Measurements from ENCODE around the gene AICDA. TPM values are rescaled to one million over a fixed set of nuclear protein-coding genes. Genes with fewer than 3 reads are reported as not detected.

Gene AICDA
- total and polyA plus RNA-seq, 2 experiments from 2014 or later, result 0.31 TPM; not detected in 1

GRCh38 chr12:8648576-8649205 lies 36.0 kb upstream of the AICDA start:
- H3K36me3 Mint-ChIP-seq (ENCODE audit: low read depth), result no peaks in the 10 kb centered on the region
- ATAC-seq, result no peak
- H3K4me3 ChIP-seq, result no peak overlapping the region
- H3K27me3 Mint-ChIP-seq (ENCODE audit: insufficient read depth, low read depth, poor library complexity), result no peaks in the 10 kb centered on the region
- no peak overlapping the region for H3K4me3 Mint-ChIP-seq
- no peak overlapping the region for H3K27ac ChIP-seq (ENCODE audit: low read depth)
- H3K4me1 ChIP-seq (ENCODE audit: insufficient read depth), result no peaks in the 10 kb centered on the region
- no peaks in the 10 kb centered on the region for H3K79me2 ChIP-seq (replicated peaks; ENCODE audit: insufficient read depth)
- no peaks in the 10 kb centered on the region for H3F3A ChIP-seq (replicated peaks; ENCODE audit: low read depth)
- no peaks in the 10 kb centered on the region for H4K20me1 ChIP-seq (replicated peaks; ENCODE audit: insufficient read depth)
- TF ChIP-seq EZH2 (IDR thresholded peaks at IDR 0.05; ENCODE audit: low read depth, unreplicated experiment) (no peak), POLR2AphosphoS5 (IDR thresholded peaks at IDR 0.05; ENCODE audit: low read depth) (no peak), JUNB (IDR thresholded peaks at IDR 0.05; ENCODE audit: unreplicated experiment) (no peak)
- peaks cover 11% of the 10 kb centered on the region; the same call in 2 of the 3 replicates for H3K4me1 Mint-ChIP-seq
- no peak overlapping the region for H2AFZ ChIP-seq
- H3K9me2 ChIP-seq (ENCODE audit: insufficient read depth), result no peaks in the 10 kb centered on the region; the same call in 1 of the 2 replicates
- no peaks in the 10 kb centered on the region for H3K36me3 ChIP-seq (ENCODE audit: insufficient read depth)
- DNase-seq (ENCODE audit: low spot score), result no peak
- no peak overlapping the region for H3K27ac Mint-ChIP-seq
- H3K4me2 ChIP-seq, result no peak overlapping the region
- no peaks in the 10 kb centered on the region for H3K27me3 ChIP-seq (ENCODE audit: insufficient read depth)
- no peaks in the 10 kb centered on the region for H3K9me3 Mint-ChIP-seq

DNA sequence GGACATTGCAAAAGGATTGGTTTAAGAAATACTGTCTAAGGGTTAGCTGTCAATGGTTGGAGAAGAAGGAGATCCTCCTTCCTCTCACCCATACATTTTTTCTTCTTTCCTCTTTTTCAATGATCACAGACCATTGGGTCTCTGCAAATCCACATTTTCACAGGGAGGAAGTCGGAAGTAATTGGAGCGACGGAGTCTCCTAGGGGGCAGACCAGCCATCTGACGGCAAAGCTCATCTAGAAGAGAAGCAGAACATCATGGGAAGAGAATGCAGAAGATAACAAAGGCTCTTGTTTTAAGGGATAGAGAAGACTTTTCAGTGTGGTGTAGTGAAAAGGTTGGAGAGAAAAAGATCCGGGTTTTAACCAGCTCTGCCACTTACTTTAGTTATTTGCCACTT lies 35.3 kb upstream of the AICDA start:
- no peak overlapping the region for H3K4me3 Mint-ChIP-seq
- H3K27me3 ChIP-seq (ENCODE audit: insufficient read depth), result no peaks in the 10 kb centered on the region
- no peak overlapping the region for H3K4me2 ChIP-seq
- H3K36me3 ChIP-seq (ENCODE audit: insufficient read depth), result no peaks in the 10 kb centered on the region
- DNase-seq (ENCODE audit: low spot score) (no peak), ATAC-seq (no peak)
- peaks cover 11% of the 10 kb centered on the region; the same call in 2 of the 3 replicates for H3K4me1 Mint-ChIP-seq
- no peaks in the 10 kb centered on the region for H3K9me3 Mint-ChIP-seq
- H3K27ac Mint-ChIP-seq, result no peak overlapping the region
- no peaks in the 10 kb centered on the region for H3K79me2 ChIP-seq (replicated peaks; ENCODE audit: insufficient read depth)
- H3K27ac ChIP-seq (ENCODE audit: low read depth), result no peak overlapping the region
- no peaks in the 10 kb centered on the region for H3K27me3 Mint-ChIP-seq (ENCODE audit: insufficient read depth, low read depth, poor library complexity)
- H3F3A ChIP-seq (replicated peaks; ENCODE audit: low read depth), result no peaks in the 10 kb centered on the region
- H3K36me3 Mint-ChIP-seq (ENCODE audit: low read depth), result no peaks in the 10 kb centered on the region
- H3K4me1 ChIP-seq (ENCODE audit: insufficient read depth), result no peaks in the 10 kb centered on the region
- H3K4me3 ChIP-seq, result no peak overlapping the region
- H3K9me2 ChIP-seq (ENCODE audit: insufficient read depth), result no peaks in the 10 kb centered on the region; the same call in 1 of the 2 replicates
- no peaks in the 10 kb centered on the region for H4K20me1 ChIP-seq (replicated peaks; ENCODE audit: insufficient read depth)
- H2AFZ ChIP-seq, result no peak overlapping the region
- TF ChIP-seq ETS1 (IDR thresholded peaks at IDR 0.05) (no peak), CTCF (conservative IDR thresholded peaks at IDR 0.05; ENCODE audit: low read depth in 2 of 2) (0 out of 4 replicates have a peak, but pooled peaks of 1 of the 2 experiments have one; percentile 3)

Data from GM23338 (cell line).